B cell (primary cell): ENCODE data around the gene AK8. TPM values are rescaled to one million over a fixed set of nuclear protein-coding genes. Genes with fewer than 3 reads are reported as not detected.

ENCODE experiments used
- ATAC-seq: fragments of 200-7000 bp; cut with Tn5 transposase; one replicate; pipeline ENCODE4 v1.10.0; 2021; ENCODE audit warnings: low read depth, mild to moderate bottlenecking, moderate number of reproducible peaks, moderate library complexity
- CTCF ChIA-PET: fragments of 350-600 bp; sonication (Branson Sonifier 250); formaldehyde crosslinking; loops from one replicate; lab custom pipeline; 2021; ENCODE audit warnings: antibody characterized with exemption, inconsistent platforms; lab: Charles Lee
- POLR2A ChIA-PET: fragments of 350-600 bp; sonication (Branson Sonifier 250); formaldehyde crosslinking; loops from one replicate; lab custom pipeline; 2021; ENCODE audit warnings: antibody characterized with exemption; lab: Charles Lee
- DNase-seq: peaks from one replicate; pipeline ENCODE4 v3.0.0; 2013
- H2AFZ ChIP-seq: 2 replicates; pipeline ENCODE4 v1.6.1; 2012; ENCODE audit warnings: mild to moderate bottlenecking, low read depth, low read length; ENCODE audit not compliant: insufficient read depth, poor library complexity, severe bottlenecking
- H3K27ac ChIP-seq, 2 donors: 1 replicate in 1 of 2; 2 replicates in 1 of 2; pipeline ENCODE4 v1.5.1; 2012 to 2013; ENCODE audit warnings: low read length in 2 of 2, mild to moderate bottlenecking in 2 of 2, moderate library complexity in 1 of 2
- H3K27me3 ChIP-seq, 4 experiments: fragments of 200-600 bp in 1 of 4; sonication (generic) in 1 of 4; replicated peaks in 1 of 4; 1 replicate in 2 of 4; 2 replicates in 2 of 4; pipeline versions ENCODE4 v1.6.1 to v1.7.0; 2013 to 2016; ENCODE audit warnings: low read length in 3 of 4, mild to moderate bottlenecking in 2 of 4, mixed read lengths in 1 of 4, moderate library complexity in 1 of 4; ENCODE audit not compliant: insufficient read depth in 4 of 4, control insufficient read depth in 3 of 4; ENCODE audit errors: control extremely low read depth in 1 of 4
- H3K36me3 ChIP-seq, 2 experiments: replicated peaks in 1 of 2; 1 replicate in 1 of 2; 2 replicates in 1 of 2; pipeline versions ENCODE4 v1.6.1 to v1.7.1; 2013; ENCODE audit warnings: low read length in 1 of 2; ENCODE audit not compliant: insufficient read depth in 2 of 2, control insufficient read depth in 1 of 2; ENCODE audit errors: control extremely low read depth in 1 of 2, extremely low read depth in 1 of 2
- H3K4me1 ChIP-seq, 2 donors: fragments of 200-600 bp in 1 of 2; sonication (generic) in 1 of 2; 1 replicate in 1 of 2; 2 replicates in 1 of 2; pipeline versions ENCODE4 v1.5.1 to v1.6.1; 2013 to 2017; ENCODE audit warnings: low read length in 2 of 2; ENCODE audit not compliant: control insufficient read depth in 2 of 2, insufficient read depth in 2 of 2
- H3K4me2 ChIP-seq: replicated peaks from 2 replicates; pipeline ENCODE3; 2012; ENCODE audit warnings: mild to moderate bottlenecking, low read depth, low read length; ENCODE audit not compliant: poor library complexity, severe bottlenecking
- H3K4me3 ChIP-seq, 5 experiments: fragments of 200-600 bp in 1 of 5; sonication (generic) in 1 of 5; 1 replicate in 3 of 5; 2 replicates in 2 of 5; pipeline versions ENCODE4 v1.5.1 to v1.7.0; 2011 to 2016; ENCODE audit warnings: low read length in 4 of 5, mild to moderate bottlenecking in 4 of 5, low read depth in 2 of 5, control low read depth in 1 of 5, moderate library complexity in 1 of 5; ENCODE audit not compliant: insufficient read depth in 1 of 5; ENCODE audit errors: control extremely low read depth in 1 of 5, extremely low read depth in 1 of 5
- H3K79me2 ChIP-seq: fragments of 200-600 bp; sonication (generic); one replicate; pipeline ENCODE4 v1.6.0; 2016; ENCODE audit warnings: low read length; ENCODE audit not compliant: control insufficient read depth, insufficient read depth
- H3K9ac ChIP-seq: fragments of 200-600 bp; sonication (generic); 2 replicates; pipeline ENCODE4 v1.6.1; 2017; ENCODE audit warnings: mild to moderate bottlenecking, low read length, moderate library complexity
- H3K9me3 ChIP-seq, 3 donors: one replicate each; pipeline versions ENCODE4 v1.6.1 to v1.7.1; 2013; ENCODE audit warnings: low read length in 2 of 3; ENCODE audit not compliant: control insufficient read depth in 2 of 3, insufficient read depth in 1 of 3; ENCODE audit errors: control extremely low read depth in 1 of 3
- H4K20me1 ChIP-seq: 2 replicates; pipeline ENCODE4 v1.6.0; 2012; ENCODE audit warnings: mild to moderate bottlenecking, low read length; ENCODE audit not compliant: insufficient read depth, control insufficient read depth, poor library complexity, severe bottlenecking
- H3K27ac Mint-ChIP-seq: one replicate; pipeline ENCODE4 v1.8.0; 2021; ENCODE audit warnings: mixed read lengths
- H3K27me3 Mint-ChIP-seq: one replicate; pipeline ENCODE4 v1.8.0; 2021; ENCODE audit warnings: mixed read lengths
- H3K4me1 Mint-ChIP-seq: one replicate; pipeline ENCODE4 v1.8.0; 2021; ENCODE audit warnings: mixed read lengths
- H3K4me3 Mint-ChIP-seq: one replicate; pipeline ENCODE4 v1.8.0; 2021; ENCODE audit warnings: mixed read lengths
- H3K9me3 Mint-ChIP-seq: one replicate; pipeline ENCODE4 v1.8.0; 2022; ENCODE audit warnings: mixed read lengths; ENCODE audit not compliant: insufficient read depth
- EZH2 ChIP-seq: IDR thresholded peaks from 2 replicates; pipeline ENCODE4 v1.6.1; 2012; ENCODE audit warnings: borderline replicate concordance, low read depth, mild to moderate bottlenecking, moderate library complexity, low read length; ENCODE audit not compliant: insufficient read depth, poor library complexity, severe bottlenecking
- WGBS: methylation state at CpG from one replicate; pipeline ENCODE4 v1.1.5; 2013; ENCODE audit warnings: missing lambda C conversion rate; ENCODE audit not compliant: insufficient coverage; 5-methylcytosine and 5-hydroxymethylcytosine counted together
- intact Hi-C: fragments of 100-400 bp; cut with micrococcal nuclease; formaldehyde crosslinking; loops from one replicate; pipeline ENCODE4 v1.10.0; 2022
- polyA plus RNA-seq: library from polyadenylated mRNA; depleted of rRNA; stranded (reverse); fragments of >200 nt; gene quantifications from 2 replicates; pipeline ENCODE4 v1.2.3, GENCODE V29; 2012
- total RNA-seq, 2 donors: library from RNA; stranded (reverse); fragments of 120-200 nt in 1 of 2; gene quantifications; 1 replicate in 1 of 2; 2 replicates in 1 of 2; pipeline versions ENCODE4 v1.2.3 to v1.2.4, GENCODE V29; 2013 to 2022
- TF ChIP-seq, protein P1 (sequence below): fragments of 200-600 bp; IDR thresholded peaks from one replicate; pipeline ENCODE4 v1.8.0; 2022; ENCODE audit warnings: antibody characterized with exemption, mild to moderate bottlenecking

AK8 gene
- total and polyA plus RNA-seq, 2 donors (not counting 1 experiment from before 2014, with no cell fraction given), result 1.9 to 8.6 TPM

- CTCF ChIA-PET, result no interaction called here
- Histone ChIP-seq H3K9me3 (peaks cover 0 to under 1% (median 0%) of the 10 kb centered on the region in 3 donors), H4K20me1 (no peaks in the 10 kb centered on the region), H3K36me3 (no peaks in the 10 kb centered on the region), H2AFZ (peak overlapping the region; percentile 20), H3K27ac (no peak overlapping the region), H3K27me3 (peaks cover 0 to 8% (median 0%) of the 10 kb centered on the region in 4 experiments), H3K4me3 (no peak overlapping the region), H3K4me2 (no peak overlapping the region), H3K9ac (no peak overlapping the region), H3K79me2 (no peaks in the 10 kb centered on the region), H3K4me1 (peaks cover 7 to 17% of the 10 kb centered on the region in 2 donors)
- Mint-ChIP-seq H3K4me3 (no peak overlapping the region), H3K27ac (no peak overlapping the region), H3K27me3 (peaks cover 31% of the 10 kb centered on the region), H3K4me1 (peaks cover 15% of the 10 kb centered on the region), H3K9me3 (no peaks in the 10 kb centered on the region)
- TF ChIP-seq, protein P1, sequence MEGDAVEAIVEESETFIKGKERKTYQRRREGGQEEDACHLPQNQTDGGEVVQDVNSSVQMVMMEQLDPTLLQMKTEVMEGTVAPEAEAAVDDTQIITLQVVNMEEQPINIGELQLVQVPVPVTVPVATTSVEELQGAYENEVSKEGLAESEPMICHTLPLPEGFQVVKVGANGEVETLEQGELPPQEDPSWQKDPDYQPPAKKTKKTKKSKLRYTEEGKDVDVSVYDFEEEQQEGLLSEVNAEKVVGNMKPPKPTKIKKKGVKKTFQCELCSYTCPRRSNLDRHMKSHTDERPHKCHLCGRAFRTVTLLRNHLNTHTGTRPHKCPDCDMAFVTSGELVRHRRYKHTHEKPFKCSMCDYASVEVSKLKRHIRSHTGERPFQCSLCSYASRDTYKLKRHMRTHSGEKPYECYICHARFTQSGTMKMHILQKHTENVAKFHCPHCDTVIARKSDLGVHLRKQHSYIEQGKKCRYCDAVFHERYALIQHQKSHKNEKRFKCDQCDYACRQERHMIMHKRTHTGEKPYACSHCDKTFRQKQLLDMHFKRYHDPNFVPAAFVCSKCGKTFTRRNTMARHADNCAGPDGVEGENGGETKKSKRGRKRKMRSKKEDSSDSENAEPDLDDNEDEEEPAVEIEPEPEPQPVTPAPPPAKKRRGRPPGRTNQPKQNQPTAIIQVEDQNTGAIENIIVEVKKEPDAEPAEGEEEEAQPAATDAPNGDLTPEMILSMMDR, result no peak
- TF ChIP-seq EZH2, result no peak
- intact Hi-C loops, result no loop called here
- ATAC-seq (no peak), DNase-seq (no peak)
- POLR2A ChIA-PET, result interaction anchor here (0.8 kb wide), 1 partner anchor 840 kb away, joined by 6 read pairs; no protein-coding TSS in a partner anchor
- WGBS, result 20% methylated on average over 3 of the region's 11 CpGs
Measured at GRCh38 chr9:132809677-132810271, 68.3 kb downstream of the AK8 start.

GRCh38 chr9:132808645-132809044 is 69.4 kb downstream of the AK8 start:
- Histone ChIP-seq H3K79me2 (no peaks in the 10 kb centered on the region), H4K20me1 (no peaks in the 10 kb centered on the region), H3K4me2 (no peak overlapping the region), H3K9ac (no peak overlapping the region), H3K4me3 (no peak overlapping the region), H2AFZ (no peak overlapping the region), H3K4me1 (peaks cover 14 to 25% of the 10 kb centered on the region in 2 donors), H3K27ac (no peak overlapping the region), H3K27me3 (peaks cover 0 to 8% (median 2%) of the 10 kb centered on the region in 4 experiments), H3K9me3 (no peaks in the 10 kb centered on the region), H3K36me3 (no peaks in the 10 kb centered on the region)
- ChIA-PET POLR2A (no interaction called here), CTCF (no interaction called here)
- Mint-ChIP-seq H3K27ac (no peak overlapping the region), H3K4me1 (peaks cover 23% of the 10 kb centered on the region), H3K4me3 (no peak overlapping the region), H3K9me3 (no peaks in the 10 kb centered on the region), H3K27me3 (peaks cover 30% of the 10 kb centered on the region)
- intact Hi-C loops, result no loop called here
- DNase-seq (no peak), ATAC-seq (no peak)
- TF ChIP-seq, protein P1, result no peak
- TF ChIP-seq EZH2, result no peak
- WGBS, result 98% methylated on average over 5 of the region's 6 CpGs
